ENCODE results near the gene SCARB2. TPM values are rescaled to one million over a fixed set of nuclear protein-coding genes. Genes with fewer than 3 reads are reported as not detected.

SCARB2 gene
- total RNA-seq, 1 donor from 2014 or later, result 145 TPM

GRCh38 chr4:76233529-76233928, 19.9 kb upstream of the SCARB2 start:
- DNase-seq (ENCODE audit: low spot score) (no peak), ATAC-seq (no peak)
- intact Hi-C loops (cut with DNase I), result no loop called here

- ATAC-seq (no peak), DNase-seq (ENCODE audit: low spot score) (no peak)
- intact Hi-C loops (cut with DNase I), result no loop called here
Measured at GRCh38 chr4:76233083-76233482, 19.5 kb upstream of the SCARB2 start.

- no peak for ATAC-seq
- no peak for DNase-seq (ENCODE audit: low spot score)
- intact Hi-C loops (cut with DNase I), result no loop called here
Measured at GRCh38 chr4:76232681-76233080, 19.1 kb upstream of the SCARB2 start.

- DNase-seq (ENCODE audit: low spot score) (no peak), ATAC-seq (no peak)
- intact Hi-C loops (cut with DNase I), result no loop called here
Measured at GRCh38 chr4:76226418-76226817, 12.8 kb upstream of the SCARB2 start.

- intact Hi-C loops (cut with DNase I), result no loop called here
- ATAC-seq (no peak), DNase-seq (ENCODE audit: low spot score) (no peak)
Measured at GRCh38 chr4:76224171-76224570, 10.5 kb upstream of the SCARB2 start.

- DNase-seq (ENCODE audit: low spot score) (no peak), ATAC-seq (peak; percentile 92)
- intact Hi-C loops (cut with DNase I), result no loop called here
Measured at GRCh38 chr4:76219299-76220055, 5.9 kb upstream of the SCARB2 start.

- no peak for ATAC-seq
- no peak for DNase-seq (ENCODE audit: low spot score)
- intact Hi-C loops (cut with DNase I), result no loop called here
Measured at GRCh38 chr4:76216975-76217814, 3.6 kb upstream of the SCARB2 start.

GRCh38 chr4:76216524-76216923, 2.9 kb upstream of the SCARB2 start:
- ATAC-seq, result no peak
- DNase-seq (ENCODE audit: low spot score), result no peak
- intact Hi-C loops (cut with DNase I), result no loop called here

- ATAC-seq, result no peak
- intact Hi-C loops (cut with DNase I), result no loop called here
Measured at GRCh38 chr4:76215077-76215476, 1.5 kb upstream of the SCARB2 start.

GRCh38 chr4:76214177-76214675, 602 bp upstream of the SCARB2 start:
- DNase-seq (ENCODE audit: low spot score) (no peak), ATAC-seq (peak; percentile 3)
- intact Hi-C loops (cut with DNase I), result no loop called here

More at GRCh38 chr4:76215077-76215476, 1.5 kb upstream of the SCARB2 start:
- no peak for DNase-seq (ENCODE audit: low spot score)

- ATAC-seq, result peak; percentile 40
- intact Hi-C loops (cut with DNase I), result no loop called here
- no peak for DNase-seq (ENCODE audit: low spot score)
Measured at GRCh38 chr4:76212851-76213414, 691 bp downstream of the SCARB2 start.

- intact Hi-C loops (cut with DNase I), result no loop called here
- ATAC-seq (no peak), DNase-seq (ENCODE audit: low spot score) (no peak)
Measured at GRCh38 chr4:76211769-76212708, 1.6 kb downstream of the SCARB2 start.

- DNase-seq (ENCODE audit: low spot score), result no peak
- intact Hi-C loops (cut with DNase I), result no loop called here
- no peak for ATAC-seq
Measured at GRCh38 chr4:76210452-76210851, 3.2 kb downstream of the SCARB2 start.

GRCh38 chr4:76209881-76210280, 3.7 kb downstream of the SCARB2 start:
- DNase-seq (ENCODE audit: low spot score), result no peak
- ATAC-seq, result no peak
- intact Hi-C loops (cut with DNase I), result no loop called here

GRCh38 chr4:76208005-76208765, 5.4 kb downstream of the SCARB2 start:
- ATAC-seq (peak; percentile 95), DNase-seq (ENCODE audit: low spot score) (peak; percentile 79)
- intact Hi-C loops (cut with DNase I), result no loop called here

- ATAC-seq (no peak), DNase-seq (ENCODE audit: low spot score) (no peak)
- intact Hi-C loops (cut with DNase I), result no loop called here
Measured at GRCh38 chr4:76207549-76207948, 6.1 kb downstream of the SCARB2 start.

- DNase-seq (ENCODE audit: low spot score), result no peak
- intact Hi-C loops (cut with DNase I), result no loop called here
- no peak for ATAC-seq
Measured at GRCh38 chr4:76206222-76206942, 7.2 kb downstream of the SCARB2 start.

All from sciatic nerve (tissue), 2 donors.